GM10266 (cell line): ENCODE results near the gene MKKS.

Source experiments
- DNase-seq: peaks from one replicate; pipeline ENCODE4 v3.0.0; 2012; ENCODE audit errors: extremely low spot score
- CTCF ChIP-seq: IDR thresholded peaks from 2 replicates; pipeline ENCODE4 v1.5.1; 2012; ENCODE audit warnings: mild to moderate bottlenecking, low read depth; ENCODE audit not compliant: control insufficient read depth, insufficient read depth; ENCODE audit errors: missing control alignments

Gene MKKS

GRCh38 chr20:10453241-10453640, 19.2 kb upstream of the MKKS start:
- no peak for TF ChIP-seq CTCF
- no peak for DNase-seq

- TF ChIP-seq CTCF = no peak
Observed at GRCh38 chr20:10449270-10449669, 15.2 kb upstream of the MKKS start.

GRCh38 chr20:10448270-10449156, 14.5 kb upstream of the MKKS start:
- no peak for TF ChIP-seq CTCF

More at GRCh38 chr20:10449270-10449669, 15.2 kb upstream of the MKKS start:
- no peak for DNase-seq

GRCh38 chr20:10447028-10447427, 13.0 kb upstream of the MKKS start:
- no peak for TF ChIP-seq CTCF
- DNase-seq = peak; percentile 64

More at GRCh38 chr20:10448270-10449156, 14.5 kb upstream of the MKKS start:
- DNase-seq = no peak

GRCh38 chr20:10445758-10446157, 11.7 kb upstream of the MKKS start:
- no peak for TF ChIP-seq CTCF

GRCh38 chr20:10443936-10444335, 9.9 kb upstream of the MKKS start:
- TF ChIP-seq CTCF = no peak

More at GRCh38 chr20:10445758-10446157, 11.7 kb upstream of the MKKS start:
- no peak for DNase-seq

GRCh38 chr20:10438217-10438616, 4.2 kb upstream of the MKKS start:
- no peak for DNase-seq
- TF ChIP-seq CTCF = no peak

More at GRCh38 chr20:10443936-10444335, 9.9 kb upstream of the MKKS start:
- no peak for DNase-seq
